ENCODE data around the gene GREM2.
A peak's percentile ranks its signal among the peaks of the same experiment; 100 is the strongest.

The GREM2 gene

DNA sequence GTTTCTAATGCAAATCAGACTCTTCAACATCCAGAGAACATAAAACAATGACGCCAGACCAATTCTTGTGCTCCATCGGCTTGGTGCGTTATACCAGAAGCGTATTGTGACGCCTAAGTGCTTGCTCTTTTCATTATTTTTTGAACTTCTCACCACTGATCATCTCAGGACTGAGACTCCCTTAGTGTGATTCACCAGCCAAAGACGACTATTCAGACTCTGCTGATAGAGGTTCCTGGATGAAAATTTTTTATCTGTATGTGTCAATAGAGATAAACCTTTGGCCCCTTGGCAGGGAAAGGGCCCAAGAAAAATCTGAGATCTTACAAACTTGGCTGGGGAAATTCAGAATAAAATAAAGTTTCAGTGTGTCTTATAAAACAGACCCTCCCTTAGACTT is 856 bp upstream of the GREM2 start:
- no peak for DNase-seq
- in situ Hi-C loops (cut with MboI; ENCODE audit: low pct_unique_long_range_greater_than_20kb, low sequenced_read_pairs) = no loop called here

DNA sequence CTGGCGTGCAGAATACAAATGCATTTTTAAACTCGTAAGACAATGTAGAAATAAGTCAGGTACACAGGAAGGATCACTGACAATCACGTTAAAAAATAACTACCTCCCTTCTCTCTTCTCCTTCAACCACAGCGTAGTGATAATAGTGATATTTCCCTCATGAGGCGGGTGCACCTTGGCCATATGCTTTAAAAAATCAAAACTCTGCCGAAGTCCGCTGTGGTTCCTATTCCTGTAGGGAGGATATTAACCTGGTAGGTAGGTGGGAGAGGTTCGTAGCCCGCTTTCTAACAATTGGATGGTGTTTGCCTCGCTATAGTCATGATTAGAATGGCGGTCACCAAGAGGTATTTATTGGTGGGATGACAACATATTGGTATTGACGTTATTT is 732 bp downstream of the GREM2 start:
- in situ Hi-C loops (cut with MboI; ENCODE audit: low pct_unique_long_range_greater_than_20kb, low sequenced_read_pairs) = no loop called here
- no peak for DNase-seq

DNA sequence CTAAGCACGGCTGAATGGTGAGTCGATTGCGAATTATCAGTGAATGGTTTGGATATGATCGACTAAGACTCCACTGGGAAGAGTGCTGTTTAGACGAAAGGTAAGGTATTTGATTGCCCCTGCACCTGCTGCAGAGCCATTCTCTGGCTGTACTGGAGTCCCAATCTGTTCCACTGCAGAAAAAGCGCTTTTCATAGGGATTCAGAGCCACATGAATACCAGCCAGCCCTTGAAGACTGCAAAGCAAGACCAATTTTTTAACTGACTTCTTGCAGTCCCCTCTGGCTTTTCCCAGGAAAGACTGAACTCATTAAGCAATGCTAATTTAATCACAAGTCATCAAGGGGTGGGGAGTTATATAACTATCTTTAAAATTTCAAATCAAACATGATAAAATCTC is 1.3 kb downstream of the GREM2 start:
- in situ Hi-C loops (cut with MboI; ENCODE audit: low pct_unique_long_range_greater_than_20kb, low sequenced_read_pairs) = no loop called here
- DNase-seq = no peak

DNA sequence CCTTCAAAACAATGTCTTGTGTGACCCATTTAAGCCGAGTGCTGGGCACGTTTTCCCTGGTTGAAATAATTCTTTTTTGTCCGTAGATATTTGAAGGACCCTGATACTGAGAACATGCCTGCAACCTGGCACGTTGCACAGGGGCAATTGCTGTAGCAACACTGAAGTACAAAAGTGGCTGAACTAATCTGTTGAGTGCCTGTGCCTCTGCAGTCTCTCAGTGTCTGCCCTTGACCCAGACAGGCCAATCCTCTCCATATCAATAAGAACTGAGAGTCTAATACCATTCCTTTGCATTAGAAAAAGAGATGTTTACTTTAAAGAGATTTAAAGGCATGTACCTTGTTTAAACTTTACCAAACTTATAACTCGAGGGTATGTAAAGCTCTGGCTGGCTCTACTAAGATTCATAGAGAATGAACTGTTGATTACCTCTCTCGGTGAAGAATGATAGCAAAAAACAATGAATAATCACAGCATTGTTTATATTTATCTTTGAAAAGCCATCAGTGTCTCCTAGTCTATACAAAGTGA is 2.4 kb downstream of the GREM2 start:
- in situ Hi-C loops (cut with MboI; ENCODE audit: low pct_unique_long_range_greater_than_20kb, low sequenced_read_pairs) = no loop called here
- no peak for DNase-seq

DNA sequence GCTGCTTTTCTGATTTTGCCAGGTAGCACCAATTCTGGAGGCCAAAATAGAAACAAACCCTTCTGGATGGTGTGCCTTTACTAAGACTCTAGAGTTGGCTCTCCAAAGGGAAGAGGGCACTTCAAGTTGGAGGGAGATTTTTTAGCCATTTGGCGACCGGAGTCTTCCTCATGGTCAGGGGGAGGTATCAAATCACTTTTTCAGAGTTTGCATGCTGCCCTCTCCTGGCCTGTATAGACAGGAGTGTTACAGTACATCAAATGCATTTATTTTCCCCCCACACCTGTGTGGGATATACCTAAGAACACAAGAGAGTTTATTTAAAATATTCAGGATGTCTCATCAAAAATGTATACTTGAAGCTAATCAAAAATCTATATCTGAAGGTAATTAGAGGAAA is 3.2 kb downstream of the GREM2 start:
- peak; percentile 32 for DNase-seq
- in situ Hi-C loops (cut with MboI; ENCODE audit: low pct_unique_long_range_greater_than_20kb, low sequenced_read_pairs) = no loop called here

DNA sequence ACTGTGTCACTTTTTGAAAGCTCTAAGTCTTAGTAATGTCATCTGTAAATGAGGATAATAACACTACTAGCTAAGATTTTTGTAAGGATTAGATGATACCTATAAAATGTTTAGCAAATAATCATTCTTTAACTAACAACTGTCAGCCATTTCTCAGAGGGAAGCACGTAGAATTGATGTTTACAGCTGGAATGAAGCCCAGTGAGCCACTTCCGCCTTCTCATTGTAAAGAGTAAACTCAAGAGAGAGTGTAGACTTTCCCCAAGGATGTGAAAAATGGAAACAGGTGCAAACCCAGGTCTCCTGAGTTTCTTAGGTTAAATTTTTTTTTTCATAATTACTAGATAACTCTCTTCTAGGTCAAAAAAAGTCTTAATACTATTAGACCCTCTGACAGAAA is 4.9 kb downstream of the GREM2 start:
- no peak for DNase-seq
- in situ Hi-C loops (cut with MboI; ENCODE audit: low pct_unique_long_range_greater_than_20kb, low sequenced_read_pairs) = no loop called here

DNA sequence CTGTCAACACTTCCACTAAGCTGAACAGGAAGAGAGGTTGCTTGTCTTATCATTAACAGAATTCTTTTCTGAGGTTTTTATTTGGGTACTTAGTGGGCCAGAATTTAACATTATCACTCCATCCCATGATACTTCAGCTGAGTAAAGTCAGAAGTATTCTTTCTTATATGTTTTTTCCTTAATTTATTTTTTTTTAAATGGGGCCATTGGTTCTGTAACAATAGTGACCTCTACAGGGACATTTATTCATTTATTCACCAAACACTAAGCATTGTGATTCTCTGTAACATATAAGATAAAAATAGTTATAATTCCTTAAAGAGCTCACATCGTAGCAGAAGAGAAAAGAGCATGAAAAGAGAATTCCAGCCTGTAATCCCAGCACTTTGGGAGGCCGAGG is 9.8 kb downstream of the GREM2 start:
- no peak for DNase-seq
- in situ Hi-C loops (cut with MboI; ENCODE audit: low pct_unique_long_range_greater_than_20kb, low sequenced_read_pairs) = no loop called here

DNA sequence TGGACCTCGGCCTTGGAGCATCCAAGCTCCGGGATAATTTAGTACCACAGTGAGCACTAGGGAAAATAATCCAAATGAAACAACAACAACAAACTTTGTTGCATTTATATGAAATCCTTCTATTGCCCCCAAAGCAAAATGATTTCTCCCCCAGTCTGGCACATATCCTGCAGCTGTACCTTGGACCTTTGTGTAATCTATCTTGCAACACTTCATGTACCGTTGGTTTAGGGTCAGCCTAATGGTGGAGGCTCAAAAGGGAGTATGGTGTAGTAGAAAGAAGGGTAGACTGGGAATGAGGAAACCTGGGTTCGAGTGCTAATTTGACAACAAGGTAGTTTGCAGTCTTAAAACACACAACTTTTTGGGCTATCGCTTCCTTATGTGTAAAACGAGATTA is 12.1 kb downstream of the GREM2 start:
- in situ Hi-C loops (cut with MboI; ENCODE audit: low pct_unique_long_range_greater_than_20kb, low sequenced_read_pairs) = no loop called here
- no peak for DNase-seq

DNA sequence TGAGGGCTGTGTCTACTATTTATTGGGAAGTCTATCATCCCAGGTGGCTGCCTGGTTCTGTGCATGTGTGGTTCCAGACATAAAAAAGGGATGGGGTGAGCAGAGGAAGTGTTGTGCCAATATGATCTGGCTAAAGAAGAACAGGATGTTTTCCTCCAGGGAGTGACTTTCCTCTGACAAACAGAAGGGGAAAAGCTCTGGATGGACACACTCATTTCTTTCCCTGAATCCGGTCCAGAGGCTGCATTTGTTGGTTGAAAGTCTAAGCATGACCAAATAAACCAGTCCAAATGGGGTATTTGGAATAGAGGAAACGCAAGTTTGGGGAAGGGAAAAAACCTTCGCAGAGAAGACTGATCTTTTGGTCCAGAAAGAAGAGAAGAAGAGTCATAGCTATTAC is 12.7 kb downstream of the GREM2 start:
- in situ Hi-C loops (cut with MboI; ENCODE audit: low pct_unique_long_range_greater_than_20kb, low sequenced_read_pairs) = no loop called here
- no peak for DNase-seq

DNA sequence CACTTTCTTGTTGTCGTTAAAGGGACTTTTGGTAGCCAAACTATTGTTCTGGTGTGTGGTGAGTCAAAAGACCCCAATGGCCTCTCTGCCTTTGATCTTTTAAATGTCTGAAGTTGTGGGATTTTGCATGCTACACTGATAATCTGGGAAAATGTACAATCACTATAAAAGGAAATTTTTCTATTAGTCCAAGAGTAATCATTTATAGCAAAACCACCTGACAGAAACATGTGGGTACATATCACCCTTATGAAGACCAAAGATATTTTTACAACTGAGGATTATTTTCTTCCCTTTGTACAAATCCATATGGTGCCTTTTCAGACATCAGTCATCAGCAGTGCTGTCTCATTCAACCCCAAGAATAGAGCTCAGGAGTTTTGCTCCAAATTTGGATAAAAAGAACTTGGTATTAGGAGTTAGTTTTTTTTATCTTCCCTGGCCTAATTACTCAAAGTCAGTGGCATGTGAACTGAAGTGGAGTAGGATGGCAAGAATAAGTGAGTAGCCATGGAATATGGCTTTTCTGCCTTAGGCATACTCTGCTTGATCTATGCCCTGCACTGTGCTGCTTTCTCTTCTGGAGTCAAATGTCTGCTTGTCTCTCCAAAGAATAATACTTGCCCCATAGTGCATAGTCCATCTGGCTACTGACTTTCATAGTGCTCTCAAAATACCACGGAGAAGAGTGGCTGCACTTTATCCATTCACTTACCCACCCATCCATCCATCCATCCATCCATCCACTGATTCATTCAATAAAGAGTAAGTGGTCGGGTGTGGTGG is 13.5 kb downstream of the GREM2 start:
- DNase-seq = no peak
- in situ Hi-C loops (cut with MboI; ENCODE audit: low pct_unique_long_range_greater_than_20kb, low sequenced_read_pairs) = no loop called here

DNA sequence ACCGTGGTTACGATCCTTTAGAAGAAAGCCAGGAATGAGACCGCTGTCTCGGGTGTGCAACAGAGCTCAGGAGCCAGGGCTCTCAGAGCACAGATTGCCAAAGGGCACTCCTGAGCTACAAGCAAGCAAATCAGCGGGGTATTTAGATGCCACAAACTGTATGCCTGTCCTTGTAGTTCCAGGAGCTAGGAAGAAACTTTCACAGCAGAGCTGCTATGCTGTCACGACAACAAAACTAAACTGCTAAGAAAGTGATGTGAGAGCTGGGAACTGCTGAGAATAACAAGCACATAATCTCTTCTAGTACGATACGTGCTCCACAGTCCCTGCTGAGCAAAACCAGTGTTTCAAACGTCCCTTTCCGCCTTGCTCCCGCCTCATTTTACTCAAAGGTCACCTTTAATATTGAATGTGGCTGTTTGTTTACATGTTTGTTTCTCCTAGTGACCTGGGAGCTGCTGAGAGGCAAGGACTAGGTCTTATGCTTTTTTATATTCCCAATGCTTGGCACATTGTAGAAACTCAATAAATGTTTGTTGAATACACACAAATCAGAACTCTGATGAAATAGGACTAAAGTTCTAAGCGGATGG is 14.7 kb downstream of the GREM2 start:
- in situ Hi-C loops (cut with MboI; ENCODE audit: low pct_unique_long_range_greater_than_20kb, low sequenced_read_pairs) = no loop called here
- DNase-seq = no peak

DNA sequence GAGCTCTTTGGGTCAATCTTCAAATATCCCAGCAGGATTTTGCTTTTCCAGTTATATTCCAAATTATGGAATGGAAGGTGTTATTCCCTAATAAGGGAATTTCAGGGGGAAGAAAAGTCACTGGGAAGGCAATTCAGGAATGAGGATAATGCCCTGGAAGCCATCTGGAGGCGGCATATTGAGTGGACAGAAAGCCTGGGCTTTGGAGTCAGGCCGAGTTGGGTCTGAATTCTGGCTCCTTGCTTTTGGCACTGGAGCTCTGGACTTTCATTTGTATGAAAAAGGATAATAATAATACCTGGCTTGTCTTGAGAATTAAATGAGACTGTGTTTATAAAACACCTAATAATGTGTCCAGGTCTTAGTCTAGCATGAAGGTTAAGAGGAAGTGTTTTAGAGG is 16.5 kb downstream of the GREM2 start:
- DNase-seq = no peak
- in situ Hi-C loops (cut with MboI; ENCODE audit: low pct_unique_long_range_greater_than_20kb, low sequenced_read_pairs) = no loop called here

DNA sequence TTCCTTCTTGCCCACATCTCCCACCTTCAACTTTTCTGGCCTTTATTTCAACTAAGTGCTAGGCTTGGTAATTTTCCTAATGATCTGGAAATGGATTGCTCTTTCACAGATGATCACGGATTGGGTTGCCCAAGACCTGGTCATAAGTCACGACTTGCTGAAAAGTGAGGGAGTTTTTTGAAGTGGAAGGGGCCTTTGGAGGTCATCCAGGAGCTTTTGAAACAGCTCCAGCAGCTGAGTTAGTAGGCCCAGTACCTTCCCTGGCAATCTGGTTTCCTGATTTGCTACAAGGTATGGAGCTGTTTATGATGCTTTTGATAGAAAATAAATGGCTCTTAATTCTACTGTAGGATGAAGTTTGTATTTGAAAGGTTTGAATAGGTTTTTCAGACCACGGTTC is 20.4 kb downstream of the GREM2 start:
- in situ Hi-C loops (cut with MboI; ENCODE audit: low pct_unique_long_range_greater_than_20kb, low sequenced_read_pairs) = no loop called here
- no peak for DNase-seq

DNA sequence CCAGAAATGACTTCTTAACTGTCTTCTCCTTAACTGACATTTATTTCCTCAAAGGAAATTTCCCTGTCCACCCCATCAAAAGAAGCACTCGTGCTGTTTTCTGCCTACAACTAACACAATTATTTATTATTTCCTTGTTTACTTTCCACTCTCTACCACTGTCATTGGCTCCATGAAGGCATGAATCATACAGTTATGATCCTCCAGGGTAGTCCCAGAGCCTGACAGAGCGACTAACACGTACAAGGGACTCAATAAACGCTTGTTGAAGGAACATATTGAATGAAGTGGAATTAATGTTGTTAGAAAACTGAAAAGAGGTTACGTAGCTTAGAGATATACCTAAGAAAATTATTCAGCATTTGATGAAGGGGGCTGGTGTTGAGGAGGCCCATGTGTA is 20.9 kb downstream of the GREM2 start:
- DNase-seq = no peak
- in situ Hi-C loops (cut with MboI; ENCODE audit: low pct_unique_long_range_greater_than_20kb, low sequenced_read_pairs) = no loop called here

DNA sequence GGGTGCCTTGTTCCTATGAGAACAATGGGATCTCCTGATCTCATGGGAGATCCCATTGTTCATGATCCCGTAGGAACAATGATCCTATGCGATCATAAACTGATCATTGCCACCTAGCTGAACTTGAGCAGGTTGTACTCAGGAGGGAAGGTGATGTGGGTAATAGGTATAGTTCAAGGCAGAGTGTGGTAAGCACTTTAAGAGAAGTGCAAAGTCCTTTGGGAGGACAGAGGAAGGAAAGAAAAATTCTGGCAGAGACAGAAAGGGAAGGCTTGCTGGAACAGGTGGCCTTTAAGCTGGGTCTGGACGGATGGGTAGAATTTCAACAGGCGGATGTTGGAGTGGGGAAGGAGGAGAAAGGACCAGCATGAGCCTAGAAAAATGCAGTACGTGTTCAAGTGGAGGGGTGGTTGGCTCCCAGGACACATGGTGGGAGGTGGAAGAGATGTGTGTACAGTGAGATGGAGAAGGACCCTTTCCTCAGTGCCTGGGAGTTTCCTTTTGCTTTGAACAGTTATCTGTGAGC is 22.3 kb downstream of the GREM2 start:
- in situ Hi-C loops (cut with MboI; ENCODE audit: low pct_unique_long_range_greater_than_20kb, low sequenced_read_pairs) = no loop called here
- no peak for DNase-seq

DNA sequence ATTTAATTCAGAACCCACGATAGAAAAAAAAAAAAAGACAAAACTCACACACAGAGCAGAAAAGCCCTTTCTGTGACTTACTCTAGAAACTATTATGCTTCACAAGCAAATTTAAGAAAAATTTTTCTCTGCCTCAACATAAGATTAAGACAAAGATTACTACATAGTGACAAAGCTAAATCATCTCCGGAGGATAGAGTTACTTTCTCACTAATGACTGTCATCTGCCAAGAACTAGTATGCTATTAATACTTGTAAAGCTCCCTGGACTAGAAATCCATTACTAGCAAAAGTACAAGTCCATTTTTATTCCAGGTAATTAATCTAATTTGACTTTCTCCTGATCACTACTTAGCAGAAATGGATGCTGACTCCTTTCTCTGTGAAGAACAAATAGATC is 25.9 kb downstream of the GREM2 start:
- in situ Hi-C loops (cut with MboI; ENCODE audit: low pct_unique_long_range_greater_than_20kb, low sequenced_read_pairs) = no loop called here
- no peak for DNase-seq

DNA sequence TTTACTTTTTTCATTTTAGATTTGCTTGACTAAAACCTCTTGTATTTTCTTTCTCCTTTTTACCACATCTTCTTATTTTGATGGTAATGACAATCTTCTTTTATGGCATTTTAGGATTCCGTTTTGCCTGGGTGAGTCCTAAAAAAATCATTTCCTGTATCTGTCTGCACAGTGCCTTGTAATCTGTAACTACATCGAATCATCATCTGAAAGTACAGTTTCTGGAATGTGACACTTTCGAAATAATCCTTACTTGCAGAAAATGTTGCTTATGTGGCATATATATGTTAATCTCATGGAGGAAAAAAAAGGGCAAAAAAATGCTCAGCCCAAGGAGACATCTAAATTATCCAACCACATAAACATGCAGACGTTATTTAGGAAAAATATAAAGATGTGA is 29.0 kb downstream of the GREM2 start:
- in situ Hi-C loops (cut with MboI; ENCODE audit: low pct_unique_long_range_greater_than_20kb, low sequenced_read_pairs) = no loop called here
- DNase-seq = no peak

DNA sequence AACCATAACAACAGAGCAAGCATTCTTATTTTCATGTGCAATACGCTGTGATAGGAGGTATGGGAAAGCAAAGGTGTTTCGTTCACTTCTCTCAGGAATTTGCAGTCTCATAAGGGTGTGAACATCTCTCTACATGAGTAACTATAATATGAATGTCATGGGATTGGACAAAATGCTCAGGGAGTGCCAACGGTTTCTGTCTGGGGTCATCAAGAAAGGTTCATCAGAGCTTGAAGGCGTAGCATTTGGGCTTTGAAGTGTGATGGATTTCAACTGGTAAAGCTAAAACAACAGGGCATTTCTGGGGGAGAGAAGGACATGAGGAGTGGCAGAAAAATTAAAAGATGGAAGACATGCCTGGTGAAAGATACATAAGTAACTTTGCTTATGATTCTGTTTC is 32.4 kb downstream of the GREM2 start:
- DNase-seq = no peak
- in situ Hi-C loops (cut with MboI; ENCODE audit: low pct_unique_long_range_greater_than_20kb, low sequenced_read_pairs) = no loop called here

DNA sequence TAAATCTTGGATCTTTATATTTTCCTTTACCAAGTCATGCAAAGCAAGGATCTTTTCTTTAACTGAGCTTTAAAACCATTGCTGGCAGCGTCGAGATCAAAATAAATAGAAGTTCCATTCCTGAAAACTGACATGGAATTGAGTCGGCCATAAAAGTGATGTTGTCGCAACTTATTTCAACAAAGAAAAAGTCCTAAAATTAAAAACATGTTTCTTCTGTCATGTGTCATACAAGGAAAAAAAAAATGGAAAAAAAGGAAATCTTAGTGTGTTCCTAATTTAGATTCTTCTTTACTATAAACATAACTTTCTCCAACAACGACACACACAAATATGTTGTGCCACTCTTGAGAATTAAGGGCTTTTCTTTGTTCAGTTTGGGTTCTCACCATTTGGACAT is 34.9 kb downstream of the GREM2 start:
- in situ Hi-C loops (cut with MboI; ENCODE audit: low pct_unique_long_range_greater_than_20kb, low sequenced_read_pairs) = no loop called here
- no peak for DNase-seq

DNA sequence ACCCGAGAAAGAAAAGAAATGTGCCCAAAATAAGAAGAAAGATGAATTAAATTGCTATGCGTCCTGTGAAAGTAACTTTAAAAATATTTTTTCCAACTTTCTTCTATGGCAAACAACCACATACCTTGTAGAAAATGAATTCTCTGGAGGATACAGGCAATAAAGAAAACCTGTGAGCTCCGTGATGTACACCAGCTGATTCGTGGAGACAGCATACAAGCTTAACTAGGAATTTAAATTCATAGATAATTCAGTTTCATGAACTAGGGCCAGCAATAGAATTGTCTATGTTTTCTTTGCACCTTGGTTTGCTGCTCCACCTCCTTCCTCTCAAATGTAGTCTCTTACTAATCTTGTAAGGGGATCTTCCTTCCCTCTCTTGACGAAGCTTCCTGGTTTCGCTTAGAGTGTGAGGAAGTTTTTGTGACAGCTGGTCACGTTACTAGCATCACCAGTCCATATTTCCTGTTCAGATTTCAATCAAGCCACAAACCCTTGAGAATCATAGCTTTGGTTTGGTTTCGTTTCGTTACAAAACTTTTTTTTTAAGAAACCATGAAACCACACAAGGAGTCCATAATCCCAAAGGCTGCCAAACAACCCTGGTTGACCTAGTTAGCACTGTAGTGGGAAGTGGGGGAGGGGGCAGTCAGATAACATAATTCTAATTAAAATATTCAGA is 35.8 kb downstream of the GREM2 start:
- in situ Hi-C loops (cut with MboI; ENCODE audit: low pct_unique_long_range_greater_than_20kb, low sequenced_read_pairs) = no loop called here
- peak; percentile 81 for DNase-seq

Measured in KBM-7 (cell line).